PFSK-1 (cell line): ENCODE data around the gene HBP1.

ENCODE experiments used
- POLR2AphosphoS5 ChIP-seq: IDR thresholded peaks from 2 replicates; pipeline ENCODE4 v1.6.1; 2012; ENCODE audit warnings: low read depth, mild to moderate bottlenecking, control low read depth, low read length, moderate library complexity
- REST ChIP-seq, 2 experiments: IDR thresholded peaks; 2 replicates each; pipeline versions ENCODE4 v1.6.1 to v1.8.0; 2011 to 2012; ENCODE audit warnings: low read depth in 2 of 2, low read length in 2 of 2, control low read depth in 1 of 2, inconsistent platforms in 1 of 2, mild to moderate bottlenecking in 1 of 2, moderate library complexity in 1 of 2; ENCODE audit not compliant: insufficient read depth in 1 of 2
- TAF1 ChIP-seq: IDR thresholded peaks from 2 replicates; pipeline ENCODE4 v1.6.1; 2012; ENCODE audit warnings: low read length, control low read depth, borderline replicate concordance; ENCODE audit not compliant: insufficient read depth

DNA sequence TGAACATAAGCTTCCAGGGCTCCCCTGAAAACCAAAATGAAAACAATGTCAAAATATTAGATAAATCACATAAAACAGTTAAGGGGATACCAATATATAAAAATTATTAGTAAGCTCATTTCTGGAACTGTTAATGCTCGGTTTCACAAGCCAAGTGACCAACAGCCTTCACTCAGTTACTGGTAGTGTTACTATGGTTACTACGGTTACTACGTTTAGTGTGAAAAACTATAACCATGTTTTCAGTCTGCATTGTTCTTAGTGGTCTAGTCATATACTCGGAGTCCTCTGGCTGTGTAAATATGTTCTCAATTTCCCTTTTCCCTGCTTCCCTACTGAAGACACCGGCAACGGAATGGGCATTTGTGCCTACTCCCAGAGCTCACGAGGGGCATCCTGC is 34.8 kb downstream of the HBP1 start:
- TF ChIP-seq TAF1 (no peak), REST (IDR thresholded peaks at IDR 0.05; ENCODE audit: insufficient read depth in 1 of 2, low read depth in 2 of 2, low read length in 2 of 2) (no peak), POLR2AphosphoS5 (peak; percentile 32; the same call in 1 of the 2 replicates)
